NCI-H69 (cell line): ENCODE data around the gene CRYBG1.
"Not testable (repeated sequence)": the region's sequence is repeated elsewhere in the genome, so short reads cannot be mapped to it uniquely, and the experiment has no call there.

Experiments
- DNase-seq: peaks from one replicate; lab custom pipeline; 2025; lab: John Stamatoyannopoulos, UW

The CRYBG1 gene

GRCh38 chr6:106586815-106587415, 226.4 kb downstream of the CRYBG1 start:
- no peak for DNase-seq

- not testable (repeated sequence) for DNase-seq
Measured at GRCh38 chr6:106588937-106589336, 228.4 kb downstream of the CRYBG1 start.

GRCh38 chr6:106591111-106591825, 230.8 kb downstream of the CRYBG1 start:
- DNase-seq, result no peak

- DNase-seq, result no peak
Measured at GRCh38 chr6:106599440-106599839, 238.9 kb downstream of the CRYBG1 start.

- DNase-seq, result no peak
Measured at GRCh38 chr6:106600329-106600728, 239.8 kb downstream of the CRYBG1 start.

DNA sequence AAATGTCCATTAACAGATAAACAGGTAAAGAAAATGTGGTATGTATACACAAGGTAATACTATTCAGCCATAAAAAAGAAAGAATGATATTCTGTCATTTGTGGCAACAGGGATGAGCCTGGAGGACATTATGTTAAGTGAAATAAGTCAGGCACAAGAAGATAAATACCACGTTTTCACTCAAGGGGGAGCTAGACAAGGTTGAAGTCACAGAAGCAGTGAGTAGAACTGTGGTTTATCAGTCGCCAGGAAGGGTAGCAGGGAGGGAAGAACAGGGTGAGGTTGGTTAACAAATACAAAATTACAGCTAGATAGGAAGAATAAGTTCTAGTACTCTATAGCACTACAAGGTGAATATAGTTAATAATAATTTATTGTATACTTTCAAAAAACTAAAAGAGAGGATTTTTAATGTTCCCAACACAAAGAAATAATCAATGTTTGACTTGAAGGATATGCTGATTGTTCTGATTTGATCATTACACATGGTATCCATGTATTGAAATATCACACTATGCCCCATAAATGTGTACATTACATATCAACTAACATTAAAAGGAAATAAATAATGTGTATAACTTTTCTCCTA, 247.7 kb downstream of the CRYBG1 start:
- peak; percentile 77 for DNase-seq

DNA sequence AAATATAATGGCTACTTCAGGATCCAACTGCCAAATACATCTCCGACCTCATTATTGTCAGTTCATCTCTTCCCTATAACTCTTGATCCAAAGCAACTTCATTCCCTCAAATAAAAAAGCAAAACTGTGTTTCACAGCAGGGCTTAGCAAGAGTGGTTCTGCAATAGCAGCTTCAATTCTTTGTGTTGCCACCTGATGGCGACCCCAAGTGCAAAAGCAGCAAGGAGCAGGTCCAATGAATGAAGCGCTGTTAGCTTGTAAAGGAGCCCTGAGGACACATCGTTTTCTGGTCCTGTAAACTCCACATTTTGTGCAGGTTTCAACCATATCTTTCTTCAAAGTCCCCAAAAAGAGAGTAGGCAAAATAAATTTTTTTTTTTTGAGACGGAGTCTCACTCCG, 249.2 kb downstream of the CRYBG1 start:
- DNase-seq, result peak; percentile 64

- no peak for DNase-seq
Measured at GRCh38 chr6:106611030-106611429, 250.5 kb downstream of the CRYBG1 start.

DNA sequence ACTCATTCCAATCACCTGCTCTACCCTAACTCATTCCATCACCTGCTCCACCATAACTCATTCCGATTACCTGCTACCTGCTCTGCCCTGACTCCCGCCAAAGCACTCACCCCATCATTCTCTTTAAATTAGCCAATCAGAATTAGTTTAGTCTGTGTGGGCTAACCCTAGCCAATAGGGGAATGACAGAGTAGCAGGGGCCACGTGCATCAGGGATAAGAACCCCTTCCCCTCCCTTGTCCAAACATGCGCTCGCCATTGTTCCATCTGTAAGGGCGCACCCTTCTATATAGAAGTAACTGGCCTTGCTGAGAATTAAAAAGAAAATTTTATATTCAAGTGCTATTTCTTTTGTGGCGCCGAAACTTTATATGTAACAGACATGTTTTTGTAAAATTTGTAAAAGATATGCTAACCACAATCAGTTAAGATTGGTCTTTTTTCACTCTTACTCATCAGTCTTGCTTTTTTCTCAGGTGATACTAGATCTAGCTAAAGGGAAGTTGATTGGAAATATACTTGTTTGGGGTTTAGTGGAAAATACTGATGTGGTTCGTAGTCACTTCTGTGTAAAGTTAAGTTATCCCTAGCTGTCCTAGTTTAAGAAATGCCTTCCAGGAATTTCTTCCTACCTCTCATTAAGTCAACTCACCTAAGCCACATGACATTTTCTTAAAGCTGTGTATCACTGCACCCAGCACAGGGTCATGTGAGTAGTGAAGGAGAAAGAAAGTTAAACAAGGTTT, 252.3 kb downstream of the CRYBG1 start:
- DNase-seq, result no peak

- no peak for DNase-seq
Measured at GRCh38 chr6:106613590-106613989, 253.1 kb downstream of the CRYBG1 start.

DNA sequence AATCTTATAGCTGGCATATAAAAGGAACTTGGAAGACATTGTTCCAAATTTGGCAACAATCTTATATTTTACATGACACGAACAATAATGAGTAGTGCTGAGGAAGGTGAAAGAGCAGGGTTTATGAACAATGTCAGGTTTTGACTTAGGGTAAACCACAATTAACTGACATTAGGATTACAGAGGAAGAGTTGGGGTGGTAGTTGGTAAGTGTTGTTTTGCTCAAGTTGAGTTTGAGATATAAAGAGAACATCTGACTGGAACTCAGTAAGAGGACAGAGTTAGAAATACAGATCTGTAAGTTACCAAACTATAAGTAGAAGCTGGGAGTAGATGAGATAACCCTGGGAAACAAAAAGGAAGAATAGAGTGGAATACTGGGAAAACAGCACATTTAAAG, 253.6 kb downstream of the CRYBG1 start:
- DNase-seq, result no peak

DNA sequence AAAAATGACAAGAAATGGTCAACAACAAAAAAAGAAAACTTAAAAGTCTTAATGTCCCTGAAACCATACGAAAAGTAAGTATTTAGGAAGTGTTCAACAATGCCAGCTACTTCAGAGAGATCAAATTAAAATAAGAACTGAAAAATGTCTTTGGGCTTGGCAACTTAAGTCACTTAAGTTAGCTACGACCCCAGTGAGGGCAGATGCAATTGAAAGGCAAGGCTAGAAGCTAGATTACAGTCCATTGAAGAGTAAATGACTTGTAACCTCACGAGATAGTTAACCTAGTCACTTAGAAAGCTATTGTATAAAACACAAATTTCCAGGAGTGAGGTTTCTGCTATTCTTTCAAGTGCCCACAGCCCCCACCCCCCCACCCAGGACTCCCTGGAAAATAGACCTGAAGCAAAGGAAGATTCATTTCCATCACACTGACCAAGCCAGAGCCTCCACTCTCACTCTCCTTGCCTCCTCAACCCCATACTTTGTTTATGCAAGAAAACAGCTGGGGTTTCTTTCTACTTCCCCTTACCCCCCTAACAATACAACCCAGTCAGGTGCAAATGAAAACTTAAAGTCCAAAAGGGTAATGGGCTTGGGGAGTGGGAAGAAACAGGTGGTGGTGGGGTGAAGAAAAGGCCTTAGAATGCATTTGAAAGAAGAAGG, 254.2 kb downstream of the CRYBG1 start:
- no peak for DNase-seq

GRCh38 chr6:106617302-106617701, 256.8 kb downstream of the CRYBG1 start:
- no peak for DNase-seq

GRCh38 chr6:106617857-106618256, 257.3 kb downstream of the CRYBG1 start:
- no peak for DNase-seq

DNA sequence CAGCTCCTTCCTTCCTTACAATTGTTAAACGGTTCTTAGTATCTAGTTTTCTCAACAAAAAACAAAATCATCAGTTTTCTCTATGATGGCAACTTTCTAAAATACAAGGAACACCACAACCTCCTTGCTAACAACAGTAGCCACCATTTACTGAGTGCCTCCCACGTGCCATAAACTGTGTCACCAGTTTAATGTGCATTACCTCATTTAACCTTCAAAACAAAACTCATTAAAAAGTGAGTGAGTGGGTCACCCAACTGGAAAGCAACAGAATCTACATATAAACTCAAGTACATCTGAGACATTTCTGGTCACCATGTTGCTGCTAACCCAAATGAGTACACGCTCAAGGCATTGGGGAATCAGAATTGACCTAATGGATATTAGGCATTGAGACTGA, 257.8 kb downstream of the CRYBG1 start:
- no peak for DNase-seq

GRCh38 chr6:106619223-106619622, 258.7 kb downstream of the CRYBG1 start:
- DNase-seq, result no peak

- no peak for DNase-seq
Measured at GRCh38 chr6:106620931-106621672, 260.6 kb downstream of the CRYBG1 start.
